ENCODE data around the gene FBXO34.
"Not testable (repeated sequence)": the region's sequence is repeated elsewhere in the genome, so short reads cannot be mapped to it uniquely, and the experiment has no call there.

Gene FBXO34

GRCh38 chr14:55312379-55313030, 41.3 kb downstream of the FBXO34 start:
- not testable (repeated sequence) for DNase-seq (ENCODE audit: low spot score)

- DNase-seq (ENCODE audit: low spot score): no peak
Observed at GRCh38 chr14:55313480-55313879, 42.3 kb downstream of the FBXO34 start.

GRCh38 chr14:55314449-55314848, 43.2 kb downstream of the FBXO34 start:
- DNase-seq (ENCODE audit: low spot score): no peak

GRCh38 chr14:55316564-55316963, 45.3 kb downstream of the FBXO34 start:
- no peak for DNase-seq (ENCODE audit: low spot score)

- DNase-seq (ENCODE audit: low spot score): no peak
Observed at GRCh38 chr14:55317542-55318306, 46.5 kb downstream of the FBXO34 start.

GRCh38 chr14:55318694-55319093, 47.5 kb downstream of the FBXO34 start:
- DNase-seq (ENCODE audit: low spot score): no peak

- DNase-seq (ENCODE audit: low spot score): no peak
Observed at GRCh38 chr14:55323910-55324309, 52.7 kb downstream of the FBXO34 start.

- no peak for DNase-seq (ENCODE audit: low spot score)
Observed at GRCh38 chr14:55324812-55325211, 53.6 kb downstream of the FBXO34 start.

GRCh38 chr14:55327179-55327578, 56.0 kb downstream of the FBXO34 start:
- no peak for DNase-seq (ENCODE audit: low spot score)

GRCh38 chr14:55328317-55328716, 57.1 kb downstream of the FBXO34 start:
- no peak for DNase-seq (ENCODE audit: low spot score)

GRCh38 chr14:55329999-55330710, 58.9 kb downstream of the FBXO34 start:
- no peak for DNase-seq (ENCODE audit: low spot score)

GRCh38 chr14:55332654-55333570, 61.7 kb downstream of the FBXO34 start:
- no peak for DNase-seq (ENCODE audit: low spot score)

GRCh38 chr14:55333711-55334485, 62.7 kb downstream of the FBXO34 start:
- no peak for DNase-seq (ENCODE audit: low spot score)

GRCh38 chr14:55336162-55336561, 64.9 kb downstream of the FBXO34 start:
- DNase-seq (ENCODE audit: low spot score): no peak

GRCh38 chr14:55336691-55337090, 65.5 kb downstream of the FBXO34 start:
- no peak for DNase-seq (ENCODE audit: low spot score)

GRCh38 chr14:55339770-55340169, 68.5 kb downstream of the FBXO34 start:
- DNase-seq (ENCODE audit: low spot score): no peak

GRCh38 chr14:55340482-55340881, 69.3 kb downstream of the FBXO34 start:
- no peak for DNase-seq (ENCODE audit: low spot score)

GRCh38 chr14:55341781-55342180, 70.6 kb downstream of the FBXO34 start:
- DNase-seq (ENCODE audit: low spot score): no peak

- not testable (repeated sequence) for DNase-seq (ENCODE audit: low spot score)
Observed at GRCh38 chr14:55344582-55345163, 73.5 kb downstream of the FBXO34 start.

GRCh38 chr14:55347040-55347439, 75.8 kb downstream of the FBXO34 start:
- DNase-seq (ENCODE audit: low spot score): no peak

GRCh38 chr14:55347748-55348147, 76.5 kb downstream of the FBXO34 start:
- no peak for DNase-seq (ENCODE audit: low spot score)
